WI38 (cell line): ENCODE data around the gene TUBA8.
A peak's percentile ranks its signal among the peaks of the same experiment; 100 is the strongest.
"Not testable (repeated sequence)": the region's sequence is repeated elsewhere in the genome, so short reads cannot be mapped to it uniquely, and the experiment has no call there.

Experiments used
- H3K4me3 ChIP-seq: 2 replicates; pipeline ENCODE4 v1.5.1; 2011; ENCODE audit warnings: low read depth, mild to moderate bottlenecking, control low read depth, low read length
- CTCF ChIP-seq: IDR thresholded peaks from 2 replicates; pipeline ENCODE4 v1.5.1; 2012; ENCODE audit warnings: low read depth, mild to moderate bottlenecking, control low read depth, low read length

The TUBA8 gene

DNA sequence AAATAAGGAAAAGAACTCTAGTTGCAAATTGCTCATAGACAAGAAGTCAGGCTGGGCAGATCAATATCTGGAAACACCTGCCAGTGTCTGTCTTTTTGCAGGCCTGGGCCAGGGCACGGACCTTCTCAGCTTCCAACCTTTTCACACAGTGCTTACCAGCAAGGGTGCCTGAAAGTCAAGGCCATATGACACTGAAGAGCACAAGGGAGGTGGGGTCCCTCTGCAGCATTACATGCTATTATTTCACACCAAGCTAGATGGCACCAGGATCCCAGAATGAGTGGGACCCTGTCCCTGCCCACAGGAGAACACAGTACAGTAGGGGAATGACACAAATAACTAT is 38.7 kb upstream of the TUBA8 start:
- TF ChIP-seq CTCF = no peak

DNA sequence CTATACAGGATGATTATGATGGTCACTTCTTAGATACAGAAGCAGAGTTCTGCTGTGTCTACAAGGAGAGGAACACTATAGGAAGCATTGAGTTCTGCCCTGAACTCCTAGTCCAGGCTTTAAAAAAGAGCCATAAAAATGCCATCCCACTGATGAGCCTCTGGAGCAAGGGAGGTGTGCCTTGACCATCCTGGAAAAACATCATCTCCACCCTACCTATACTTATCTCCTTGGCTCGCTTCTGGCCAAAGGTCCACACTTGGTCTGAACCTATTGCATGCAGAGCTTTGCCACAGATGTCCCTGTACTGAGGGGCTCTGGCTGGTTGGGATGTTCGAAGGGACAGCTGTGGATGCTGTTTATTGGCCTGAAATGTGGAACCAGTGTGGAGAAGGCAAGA is 37.1 kb upstream of the TUBA8 start:
- H3K4me3 ChIP-seq = no peak overlapping the region
- TF ChIP-seq CTCF = no peak

More for the DNA sequence above, 38.7 kb upstream of the TUBA8 start:
- H3K4me3 ChIP-seq = no peak overlapping the region

DNA sequence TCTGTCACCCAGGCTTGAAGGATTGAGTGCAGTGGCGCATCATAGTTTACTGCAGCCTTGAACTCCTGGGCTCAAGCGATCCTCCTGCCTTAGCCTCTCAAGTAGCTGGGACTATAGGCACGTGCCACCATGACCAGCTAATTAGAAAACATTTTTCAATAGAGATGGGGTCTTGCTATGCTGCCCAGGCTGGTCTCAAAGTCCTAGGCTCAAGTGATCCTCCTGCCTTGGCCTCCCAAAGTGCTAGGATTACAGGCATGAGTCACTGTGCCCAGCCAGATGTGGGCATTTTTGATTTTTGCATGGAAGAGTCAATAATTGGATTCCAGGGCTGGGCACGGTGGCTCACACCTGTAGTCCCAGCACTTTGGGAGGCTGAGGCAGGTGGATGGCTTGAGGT is 36.7 kb upstream of the TUBA8 start:
- H3K4me3 ChIP-seq = not testable (repeated sequence)

GRCh38 chr22:18075101-18075719 is 35.4 kb upstream of the TUBA8 start:
- TF ChIP-seq CTCF = no peak
- no peak overlapping the region for H3K4me3 ChIP-seq

GRCh38 chr22:18075720-18076497 is 34.7 kb upstream of the TUBA8 start:
- peak; percentile 63 for TF ChIP-seq CTCF
- H3K4me3 ChIP-seq = no peak overlapping the region

DNA sequence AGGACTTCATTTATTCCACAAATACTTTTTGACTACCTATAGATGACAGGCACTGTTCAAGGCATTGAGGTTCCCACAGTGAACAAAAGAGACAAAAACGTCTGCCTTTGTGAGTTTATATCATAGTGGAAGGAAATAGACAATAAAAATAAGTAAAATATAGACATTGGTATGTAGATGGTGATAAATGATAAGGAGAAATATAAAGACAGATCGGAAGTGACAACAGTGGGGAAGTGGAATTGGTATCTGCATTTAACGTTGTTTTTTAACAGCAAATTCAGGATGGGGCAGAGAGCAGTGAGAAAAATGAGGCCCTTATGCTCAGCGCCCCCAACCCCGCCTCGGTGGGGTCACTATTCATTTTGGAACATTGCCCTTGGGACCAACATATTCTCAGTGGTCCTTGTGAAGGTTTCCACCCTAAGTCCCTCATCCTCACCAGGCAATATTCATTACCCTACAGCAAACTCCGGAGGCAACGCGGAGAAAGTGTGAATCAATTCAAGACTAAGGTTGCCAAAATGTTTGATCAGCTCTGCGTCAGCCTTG is 33.4 kb upstream of the TUBA8 start:
- TF ChIP-seq CTCF = no peak

DNA sequence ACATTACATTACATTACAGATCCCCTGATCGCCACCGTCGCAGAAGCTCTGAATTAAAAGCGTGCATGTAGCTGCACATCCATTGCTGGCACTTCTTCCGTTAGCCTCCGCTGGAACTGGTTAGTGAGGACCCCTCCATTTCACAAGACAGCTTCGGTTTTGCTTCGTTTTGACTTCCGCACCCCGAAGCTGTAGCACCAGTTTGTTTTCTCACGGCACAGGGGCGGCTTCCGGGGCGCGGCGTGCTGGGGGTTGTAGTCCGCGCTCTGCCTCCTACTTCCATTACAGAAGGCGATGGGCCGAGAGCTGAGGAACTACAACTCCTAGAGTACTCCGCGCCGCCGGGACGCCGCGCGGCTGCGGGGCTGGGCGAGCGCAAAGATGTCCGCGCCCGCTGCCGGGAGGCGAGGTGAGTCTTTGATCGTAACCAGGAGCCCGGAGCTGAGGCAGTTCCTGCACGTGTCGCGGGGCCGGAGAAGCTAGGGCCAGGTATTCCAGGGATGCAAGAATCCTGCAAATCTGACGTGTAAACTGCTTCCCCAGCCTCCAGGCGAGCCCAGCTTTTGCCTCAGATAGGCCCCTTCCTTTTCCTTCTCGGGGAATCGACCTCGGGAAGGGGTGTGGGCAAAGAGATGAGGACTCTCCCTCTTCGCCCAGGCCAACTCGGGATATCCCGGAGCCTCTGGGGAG is 32.8 kb upstream of the TUBA8 start, which contains the start of gene PEX26:
PEX26 (plus strand) TSS at position 352 of the 690 bp plus-strand sequence. CDS start 387 bp downstream, outside the sequence.
- H3K4me3 ChIP-seq = peak within 1 kb of the TSS; percentile 100
- TF ChIP-seq CTCF = no peak

More for the DNA sequence above, 33.4 kb upstream of the TUBA8 start:
- peak overlapping the region; percentile 100 for H3K4me3 ChIP-seq
